H9 (cell line): ENCODE results near the gene TARM1. TPM values are rescaled to one million over a fixed set of nuclear protein-coding genes. Genes with fewer than 3 reads are reported as not detected.
"Not testable (repeated sequence)": the region's sequence is repeated elsewhere in the genome, so short reads cannot be mapped to it uniquely, and the experiment has no call there.

Experiments
- DNase-seq: peaks from one replicate; pipeline ENCODE4 v3.0.0-alpha.2; 2017
- H2AFZ ChIP-seq: one replicate; pipeline ENCODE4 v1.6.1; 2013; ENCODE audit warnings: mild to moderate bottlenecking, low read length, control low read depth, moderate library complexity
- H2AK5ac ChIP-seq: 2 replicates; pipeline ENCODE4 v1.6.1; 2013; ENCODE audit warnings: low read length, control low read depth, mixed read lengths; ENCODE audit not compliant: insufficient read length
- H2BK120ac ChIP-seq: one replicate; pipeline ENCODE4 v1.6.1; 2013; ENCODE audit warnings: low read depth, mild to moderate bottlenecking, low read length, control low read depth, inconsistent platforms; ENCODE audit not compliant: poor library complexity, severe bottlenecking
- H2BK12ac ChIP-seq: 2 replicates; pipeline ENCODE4 v1.6.1; 2013; ENCODE audit warnings: low read length, control low read depth, mixed read lengths, low read depth; ENCODE audit not compliant: insufficient read length
- H2BK15ac ChIP-seq: 2 replicates; pipeline ENCODE4 v1.6.1; 2013; ENCODE audit warnings: low read depth, low read length, control low read depth
- H2BK20ac ChIP-seq: one replicate; pipeline ENCODE4 v1.6.1; 2013; ENCODE audit warnings: low read depth, mild to moderate bottlenecking, low read length, control low read depth, inconsistent platforms; ENCODE audit not compliant: poor library complexity, severe bottlenecking
- H2BK5ac ChIP-seq: 2 replicates; pipeline ENCODE4 v1.6.1; 2013; ENCODE audit warnings: low read length, control low read depth, mixed read lengths; ENCODE audit not compliant: insufficient read length
- H3K14ac ChIP-seq: 2 replicates; pipeline ENCODE4 v1.6.1; 2013; ENCODE audit warnings: low read length, control low read depth; ENCODE audit not compliant: insufficient read depth
- H3K18ac ChIP-seq: 2 replicates; pipeline ENCODE4 v1.6.1; 2013; ENCODE audit warnings: low read depth, mild to moderate bottlenecking, mixed read lengths, low read length, control low read depth; ENCODE audit not compliant: insufficient read length
- H3K23ac ChIP-seq: 2 replicates; pipeline ENCODE4 v1.6.1; 2013; ENCODE audit warnings: low read length, control low read depth, mixed read lengths, low read depth; ENCODE audit not compliant: insufficient read length
- H3K23me2 ChIP-seq: 2 replicates; pipeline ENCODE4 v1.6.1; 2013; ENCODE audit warnings: low read depth, mild to moderate bottlenecking, mixed read lengths, low read length, control low read depth; ENCODE audit not compliant: insufficient read length, poor library complexity, severe bottlenecking
- H3K27ac ChIP-seq: 2 replicates; pipeline ENCODE4 v1.5.1; 2013; ENCODE audit warnings: low read length, control low read depth, mixed read lengths, low read depth; ENCODE audit not compliant: insufficient read length
- H3K27me3 ChIP-seq: 2 replicates; pipeline ENCODE4 v1.6.1; 2013; ENCODE audit warnings: low read length, control low read depth, inconsistent platforms; ENCODE audit not compliant: insufficient read depth
- H3K4ac ChIP-seq: 2 replicates; pipeline ENCODE4 v1.6.1; 2013; ENCODE audit warnings: low read depth, mild to moderate bottlenecking, control low read depth, inconsistent platforms, low read length, moderate library complexity
- H3K4me1 ChIP-seq: 2 replicates; pipeline ENCODE4 v1.6.1; 2013; ENCODE audit warnings: low read length, control low read depth, inconsistent platforms; ENCODE audit not compliant: insufficient read depth
- H3K4me2 ChIP-seq: 2 replicates; pipeline ENCODE4 v1.6.1; 2013; ENCODE audit warnings: low read length, control low read depth, mixed read lengths; ENCODE audit not compliant: insufficient read length, insufficient read depth
- H3K56ac ChIP-seq: 2 replicates; pipeline ENCODE4 v1.6.1; 2013; ENCODE audit warnings: low read depth, mild to moderate bottlenecking, mixed read lengths, low read length, control low read depth; ENCODE audit not compliant: insufficient read length
- H3K79me1 ChIP-seq: 2 replicates; pipeline ENCODE4 v1.6.1; 2013; ENCODE audit warnings: low read depth, mild to moderate bottlenecking, moderate library complexity, low read length, control low read depth, inconsistent platforms; ENCODE audit not compliant: insufficient read depth, poor library complexity, severe bottlenecking
- H3K79me2 ChIP-seq: 2 replicates; pipeline ENCODE4 v1.6.1; 2013; ENCODE audit warnings: low read length, control low read depth, inconsistent platforms; ENCODE audit not compliant: insufficient read depth
- H3K9ac ChIP-seq: 2 replicates; pipeline ENCODE4 v1.6.1; 2013; ENCODE audit warnings: low read length, control low read depth, mixed read lengths; ENCODE audit not compliant: insufficient read length; ENCODE audit errors: extremely low read depth
- H3K9me3 ChIP-seq: one replicate; pipeline ENCODE4 v1.6.1; 2013; ENCODE audit warnings: low read depth, low read length, inconsistent platforms; ENCODE audit not compliant: control insufficient read depth
- H3T11ph ChIP-seq: one replicate; pipeline ENCODE4 v1.6.1; 2013; ENCODE audit warnings: mild to moderate bottlenecking, low read length, control low read depth, inconsistent platforms
- H4K20me1 ChIP-seq: one replicate; pipeline ENCODE4 v1.6.1; 2013; ENCODE audit not compliant: control insufficient read depth, insufficient read length, insufficient read depth
- H4K5ac ChIP-seq: 2 replicates; pipeline ENCODE4 v1.6.1; 2013; ENCODE audit warnings: low read depth, mild to moderate bottlenecking, mixed read lengths, low read length, control low read depth; ENCODE audit not compliant: insufficient read length
- H4K8ac ChIP-seq: replicated peaks from 2 replicates; pipeline ENCODE4 v1.6.1; 2013; ENCODE audit warnings: low read length, control low read depth, mixed read lengths, low read depth; ENCODE audit not compliant: insufficient read length
- H4K91ac ChIP-seq: 2 replicates; pipeline ENCODE4 v1.6.1; 2013; ENCODE audit warnings: low read depth, mild to moderate bottlenecking, moderate library complexity, mixed read lengths, low read length, control low read depth; ENCODE audit not compliant: insufficient read length
- H3K27ac Mint-ChIP-seq, 3 experiments: 2 replicates in 2 of 3; 3 replicates in 1 of 3; pipeline ENCODE4 v1.8.0; 2020 to 2021; ENCODE audit warnings: mixed read lengths in 3 of 3, mild to moderate bottlenecking in 1 of 3, moderate library complexity in 1 of 3
- H3K27me3 Mint-ChIP-seq: 2 replicates; pipeline ENCODE4 v1.8.0; 2021; ENCODE audit warnings: low read depth, mild to moderate bottlenecking, moderate library complexity, mixed read lengths
- H3K36me3 Mint-ChIP-seq, 3 experiments: 2 replicates in 2 of 3; 3 replicates in 1 of 3; pipeline ENCODE4 v1.8.0; 2020 to 2021; ENCODE audit warnings: low read depth in 3 of 3, mixed read lengths in 3 of 3; ENCODE audit not compliant: insufficient read depth in 1 of 3
- H3K4me1 Mint-ChIP-seq, 2 experiments: 2 replicates each; pipeline ENCODE4 v1.8.0; 2020; ENCODE audit warnings: mixed read lengths in 2 of 2
- H3K4me3 Mint-ChIP-seq, 2 experiments: 2 replicates in 1 of 2; 3 replicates in 1 of 2; pipeline ENCODE4 v1.8.0; 2020 to 2021; ENCODE audit warnings: mild to moderate bottlenecking in 2 of 2, mixed read lengths in 2 of 2, moderate library complexity in 1 of 2
- H3K9me3 Mint-ChIP-seq, 2 experiments: 2 replicates in 1 of 2; 3 replicates in 1 of 2; pipeline ENCODE4 v1.8.0; 2020; ENCODE audit warnings: mild to moderate bottlenecking in 2 of 2, mixed read lengths in 2 of 2, moderate library complexity in 1 of 2
- WGBS: extraction: QIAGEN DNeasy Blood & Tissue Kit; methylation state at CpG from one replicate; pipeline ENCODE4 v1.1.7; 2013; ENCODE audit warnings: missing lambda C conversion rate, low lambda C conversion rate, mixed read lengths; ENCODE audit not compliant: insufficient read length; ENCODE audit errors: extremely low coverage; 5-methylcytosine and 5-hydroxymethylcytosine counted together
- total RNA-seq: library from RNA; stranded (reverse); gene quantifications from 2 replicates; pipeline ENCODE4 v1.2.1, GENCODE V29; 2021
- TF ChIP-seq, protein P1 (sequence below): fragments of 200-600 bp; sonication (generic); conservative IDR thresholded peaks from 3 replicates; pipeline ENCODE4 v1.8.0; 2021; ENCODE audit warnings: antibody characterized with exemption, mild to moderate bottlenecking

TARM1 gene
- total RNA-seq, 1 experiment from 2014 or later: not detected

GRCh38 chr19:54095859-54096616 is 14.9 kb upstream of the TARM1 start:
- no CpG with 5 or more reads among the region's 46 CpGs for WGBS
- H4K8ac ChIP-seq, H3K4me1 ChIP-seq, H3K27ac Mint-ChIP-seq, H3K27me3 ChIP-seq, H3K79me1 ChIP-seq, H2BK12ac ChIP-seq, H2BK20ac ChIP-seq, H2AK5ac ChIP-seq, H2AFZ ChIP-seq, H2BK5ac ChIP-seq, H3K23ac ChIP-seq, H2BK120ac ChIP-seq, H3K9me3 ChIP-seq, H4K5ac ChIP-seq, H4K20me1 ChIP-seq, H3K9ac ChIP-seq, H3K27ac ChIP-seq, H3K56ac ChIP-seq, H4K91ac ChIP-seq, H3K36me3 Mint-ChIP-seq, H3K9me3 Mint-ChIP-seq, H3K4ac ChIP-seq, H3T11ph ChIP-seq, H3K23me2 ChIP-seq, H2BK15ac ChIP-seq, H3K79me2 ChIP-seq: not testable (repeated sequence)
- peak overlapping the region; percentile 33 for H3K18ac ChIP-seq
- peak overlapping the region; percentile 57 for H3K4me2 ChIP-seq
- Mint-ChIP-seq H3K4me3 (peak overlapping the region; percentile 52 to 85), H3K4me1 (peaks cover 6 to 22% of the 10 kb centered on the region in 2 experiments), H3K27me3 (peaks cover 38% of the 10 kb centered on the region)
- peak; percentile 65 for DNase-seq
- TF ChIP-seq, protein P1, sequence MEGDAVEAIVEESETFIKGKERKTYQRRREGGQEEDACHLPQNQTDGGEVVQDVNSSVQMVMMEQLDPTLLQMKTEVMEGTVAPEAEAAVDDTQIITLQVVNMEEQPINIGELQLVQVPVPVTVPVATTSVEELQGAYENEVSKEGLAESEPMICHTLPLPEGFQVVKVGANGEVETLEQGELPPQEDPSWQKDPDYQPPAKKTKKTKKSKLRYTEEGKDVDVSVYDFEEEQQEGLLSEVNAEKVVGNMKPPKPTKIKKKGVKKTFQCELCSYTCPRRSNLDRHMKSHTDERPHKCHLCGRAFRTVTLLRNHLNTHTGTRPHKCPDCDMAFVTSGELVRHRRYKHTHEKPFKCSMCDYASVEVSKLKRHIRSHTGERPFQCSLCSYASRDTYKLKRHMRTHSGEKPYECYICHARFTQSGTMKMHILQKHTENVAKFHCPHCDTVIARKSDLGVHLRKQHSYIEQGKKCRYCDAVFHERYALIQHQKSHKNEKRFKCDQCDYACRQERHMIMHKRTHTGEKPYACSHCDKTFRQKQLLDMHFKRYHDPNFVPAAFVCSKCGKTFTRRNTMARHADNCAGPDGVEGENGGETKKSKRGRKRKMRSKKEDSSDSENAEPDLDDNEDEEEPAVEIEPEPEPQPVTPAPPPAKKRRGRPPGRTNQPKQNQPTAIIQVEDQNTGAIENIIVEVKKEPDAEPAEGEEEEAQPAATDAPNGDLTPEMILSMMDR: peak; percentile 15; the same call in 1 of the 3 replicates
- H3K14ac ChIP-seq: peak overlapping the region; percentile 31; the same call in 1 of the 2 replicates
